GM19463 (cell line): ENCODE results near the gene BATF.

Experiments
- ATAC-seq: cut with Tn5 transposase; IDR thresholded peaks from one replicate; pipeline ENCODE4 v1.9.1; 2021; ENCODE audit warnings: mild to moderate bottlenecking, moderate library complexity; ENCODE audit not compliant: unreplicated experiment

BATF gene

GRCh38 chr14:75591987-75592575, 69.8 kb downstream of the BATF start:
- no peak for ATAC-seq

GRCh38 chr14:75595226-75595625, 73.0 kb downstream of the BATF start:
- ATAC-seq, result no peak
